GM19467 (cell line): ENCODE data around the gene SHISA9.

Source experiments
- ATAC-seq: cut with Tn5 transposase; IDR thresholded peaks from one replicate; pipeline ENCODE4 v1.9.1; 2021; ENCODE audit warnings: mild to moderate bottlenecking, moderate library complexity; ENCODE audit not compliant: unreplicated experiment

The SHISA9 gene

DNA sequence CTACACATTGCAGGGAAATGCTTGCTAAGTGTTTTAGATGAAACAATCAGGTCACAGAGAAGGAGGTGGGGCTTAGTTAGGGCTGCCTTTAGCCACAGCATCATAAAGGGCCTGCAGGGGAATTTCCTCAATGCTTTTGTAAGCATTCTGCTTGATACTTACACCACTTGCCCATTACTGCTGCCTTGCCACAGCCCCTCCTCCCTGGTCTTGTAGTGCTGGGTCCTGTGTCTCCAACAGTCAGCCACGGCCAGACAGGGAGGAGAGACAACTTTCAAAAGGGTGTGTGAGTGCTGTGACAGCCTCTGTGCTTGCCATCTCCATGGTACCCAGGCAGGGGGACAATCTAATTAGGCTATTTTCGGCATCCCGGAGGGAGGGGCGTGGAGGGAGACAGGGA lies 111.2 kb downstream of the SHISA9 start:
- no peak for ATAC-seq

DNA sequence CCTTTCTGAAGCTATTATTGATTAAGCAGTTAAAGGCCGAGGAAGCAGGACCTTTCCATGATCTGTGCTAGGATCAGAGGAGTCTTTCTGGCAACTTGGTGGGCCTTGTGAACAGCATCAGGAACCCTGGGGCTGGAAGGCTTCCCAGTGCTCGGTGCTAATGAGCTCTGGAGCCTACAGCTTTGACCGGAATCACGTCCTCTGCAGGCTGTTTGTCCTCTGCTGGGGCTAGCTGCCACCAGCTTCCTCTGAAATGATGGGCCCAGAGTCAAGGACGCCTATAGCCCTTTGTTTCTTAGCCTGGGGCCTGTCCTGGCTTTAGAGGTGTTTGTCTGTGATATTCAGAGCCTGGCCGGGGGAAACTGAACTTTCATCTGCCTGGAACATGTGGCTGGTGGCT lies 111.6 kb downstream of the SHISA9 start:
- ATAC-seq, result no peak

DNA sequence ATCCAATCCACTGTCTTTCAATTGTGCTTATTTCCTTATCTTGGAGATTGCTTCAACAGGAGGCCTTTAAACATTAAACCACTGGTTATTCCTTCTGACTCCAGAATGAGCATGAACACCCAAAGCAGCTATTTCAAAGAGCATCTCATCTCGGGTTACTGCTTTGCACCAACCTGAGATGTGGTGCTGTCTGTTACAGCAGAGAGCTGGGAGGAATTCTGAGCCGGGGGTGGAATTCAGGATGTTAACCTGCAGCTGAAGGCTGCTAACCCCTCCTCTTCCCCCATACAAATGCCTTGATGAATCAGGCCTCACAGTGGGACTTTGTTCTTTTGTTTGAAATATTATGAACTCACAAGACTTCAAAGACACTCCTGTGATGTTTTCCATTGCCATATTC lies 113.1 kb downstream of the SHISA9 start:
- ATAC-seq, result no peak

DNA sequence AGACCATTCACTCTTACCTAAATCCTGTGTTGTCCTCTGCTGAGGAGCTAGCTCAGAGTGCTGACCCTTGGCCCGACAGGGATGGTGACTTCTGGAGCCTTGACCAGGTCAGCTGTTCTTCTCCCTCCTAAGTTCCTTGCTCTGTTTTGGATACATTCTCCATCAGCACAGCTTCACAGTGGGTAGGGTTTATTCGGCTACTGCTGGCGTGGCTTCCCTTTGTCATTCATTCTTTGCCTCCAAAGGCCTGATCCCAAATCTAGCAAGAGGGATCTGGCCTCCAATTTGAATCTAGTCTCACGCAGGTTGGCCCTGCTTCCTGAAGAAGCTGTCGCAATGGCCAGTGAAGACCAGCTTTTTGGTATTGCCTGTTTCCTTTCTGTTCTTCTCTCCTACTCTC lies 116.6 kb downstream of the SHISA9 start:
- ATAC-seq, result no peak

DNA sequence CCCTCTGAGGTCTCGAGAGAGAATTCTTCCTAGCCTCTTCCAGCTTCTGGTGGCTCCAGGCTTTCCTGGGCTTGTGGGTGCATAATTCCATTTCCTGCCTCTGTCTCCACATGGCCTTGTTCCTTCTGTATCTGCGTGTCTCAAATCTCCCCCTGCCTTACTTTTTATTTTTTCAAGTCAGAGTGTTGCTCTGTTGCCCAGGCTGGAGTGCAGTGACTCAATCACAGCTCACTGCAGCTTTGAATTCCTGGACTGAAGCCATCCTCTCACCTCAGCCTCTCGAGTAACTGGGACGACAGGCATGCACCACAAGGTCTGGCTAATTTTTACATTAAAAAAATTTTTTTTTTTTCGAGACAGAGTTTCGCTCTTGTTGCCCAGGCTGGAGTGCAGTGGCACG lies 120.6 kb downstream of the SHISA9 start:
- no peak for ATAC-seq

DNA sequence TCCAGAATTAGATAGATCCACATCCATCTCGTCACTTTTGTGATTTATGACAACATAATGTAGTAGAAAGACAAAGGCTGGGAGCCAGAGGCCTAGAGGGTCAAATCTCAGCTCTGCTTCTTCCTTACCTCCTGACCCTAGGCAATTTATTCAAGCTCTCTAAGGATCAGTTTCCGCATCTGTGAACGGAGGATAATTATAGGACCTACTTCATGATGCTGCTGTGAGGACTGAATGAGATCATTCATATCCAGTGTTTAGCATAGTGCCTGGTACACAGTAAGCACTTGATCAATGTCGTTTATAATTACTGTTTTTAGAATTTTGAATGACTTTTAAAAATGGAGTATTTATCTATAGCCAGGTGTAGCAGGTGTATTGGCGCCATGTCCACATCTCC lies 128.4 kb downstream of the SHISA9 start:
- no peak for ATAC-seq

DNA sequence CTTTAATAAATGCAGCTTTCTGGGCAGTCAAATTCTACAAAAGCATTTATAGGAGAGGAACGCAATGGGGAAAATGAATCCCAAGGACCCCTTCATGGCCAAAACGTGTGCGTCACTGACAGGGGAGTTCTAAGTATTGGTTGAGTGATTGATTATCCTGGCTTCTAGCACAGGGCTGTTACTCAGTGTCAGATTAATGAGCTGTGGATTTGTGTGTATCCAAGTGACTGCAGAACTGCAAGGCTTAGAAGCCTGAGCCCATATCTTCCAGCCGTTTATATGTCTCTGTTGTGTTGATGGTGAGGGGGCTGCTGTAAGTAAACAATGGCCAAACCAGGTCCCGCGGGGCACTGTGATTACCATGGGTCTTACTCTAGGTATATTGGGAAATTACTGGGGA lies 129.4 kb downstream of the SHISA9 start:
- no peak for ATAC-seq

DNA sequence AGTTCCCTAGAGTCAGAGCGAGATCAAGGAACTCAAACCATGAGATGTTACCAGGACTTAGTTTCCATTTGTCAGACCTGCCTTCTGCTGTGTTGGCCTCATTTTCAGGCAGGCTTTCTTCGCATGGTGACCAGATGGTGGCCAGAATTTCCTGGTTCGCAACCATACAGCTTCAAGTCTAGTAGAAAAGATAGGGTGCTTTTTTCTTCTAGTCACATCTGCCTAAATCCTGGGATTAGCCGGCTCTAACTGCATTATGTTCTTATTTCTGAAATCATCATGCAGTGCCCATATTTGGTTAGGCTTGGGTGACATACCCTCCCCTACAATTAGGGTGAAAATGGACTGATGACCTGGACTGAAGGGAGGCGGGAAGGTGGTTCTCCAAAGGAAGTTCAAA lies 131.5 kb downstream of the SHISA9 start:
- ATAC-seq, result no peak

DNA sequence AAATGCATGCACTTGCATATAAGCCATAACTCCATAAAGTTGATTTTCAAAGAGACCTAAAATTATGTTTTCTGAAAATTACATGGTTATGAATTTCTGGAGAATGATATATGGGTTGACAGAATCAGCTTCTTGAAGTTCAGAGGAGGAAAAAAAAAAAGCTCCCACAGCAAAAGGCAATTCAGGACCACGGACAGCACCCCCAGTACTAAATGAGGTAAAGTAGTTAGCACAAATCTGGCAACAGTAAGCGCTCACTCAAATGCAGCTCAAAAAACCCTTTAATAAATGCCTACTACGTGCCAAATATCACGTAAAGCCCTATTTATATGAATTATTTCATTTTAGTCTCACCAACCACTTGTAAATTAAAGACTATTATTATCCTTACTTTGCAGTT lies 135.2 kb downstream of the SHISA9 start:
- no peak for ATAC-seq

DNA sequence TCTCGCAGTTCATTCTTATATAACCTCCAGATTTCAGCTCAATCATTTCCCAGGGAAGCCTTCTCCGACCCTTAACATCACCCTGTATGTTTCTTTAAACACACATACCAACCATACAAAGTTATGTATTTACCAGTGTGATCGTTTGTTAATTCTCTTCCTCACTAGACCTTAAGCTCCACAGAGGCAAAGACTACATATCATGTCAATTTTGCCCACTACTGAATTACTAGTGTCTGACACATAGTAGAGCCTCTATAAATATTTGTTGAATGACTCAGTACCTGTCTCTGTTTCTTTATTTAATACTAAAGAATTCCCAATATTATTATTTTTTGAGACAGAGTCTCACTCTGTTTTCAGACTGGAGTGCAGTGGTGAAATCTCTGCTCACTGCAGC lies 137.2 kb downstream of the SHISA9 start:
- ATAC-seq, result no peak

DNA sequence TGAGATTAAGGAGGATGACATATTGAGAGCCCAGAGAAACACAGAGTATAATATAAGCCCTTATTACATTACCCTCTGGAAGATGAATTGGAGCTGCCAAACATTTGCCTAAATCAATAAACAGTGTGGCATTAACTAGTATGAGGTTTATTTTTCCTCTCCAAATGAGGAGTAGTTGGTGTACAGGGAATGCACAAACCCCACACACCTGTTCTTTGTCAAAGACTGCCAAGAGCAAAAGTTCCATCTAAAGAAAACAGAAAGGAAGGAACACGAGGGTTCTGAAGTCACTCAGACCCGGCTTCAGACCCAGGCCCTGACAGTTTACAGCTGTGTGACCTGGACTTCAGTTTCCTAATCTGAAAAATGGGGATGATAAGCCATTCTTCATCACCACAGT lies 138.1 kb downstream of the SHISA9 start:
- no peak for ATAC-seq

DNA sequence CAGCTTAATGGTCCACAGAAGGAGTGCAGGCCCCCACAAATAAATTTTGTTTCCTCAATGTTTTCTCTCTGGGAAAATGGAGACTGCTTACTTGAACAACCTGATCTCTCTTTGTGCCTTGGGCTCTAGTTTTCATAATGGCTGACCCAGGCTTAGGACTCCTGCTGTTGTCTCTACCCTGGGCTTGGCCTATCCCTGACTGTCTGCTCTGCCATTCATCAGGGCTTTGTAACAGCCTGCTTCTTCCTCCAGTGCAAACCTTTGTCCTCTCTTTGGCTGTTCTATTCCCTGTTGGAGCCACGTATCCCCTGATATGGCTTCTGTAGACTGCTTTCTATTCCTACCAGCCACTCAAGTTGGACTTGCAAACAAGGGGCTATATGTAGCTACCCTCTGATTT lies 139.8 kb downstream of the SHISA9 start:
- ATAC-seq, result no peak

DNA sequence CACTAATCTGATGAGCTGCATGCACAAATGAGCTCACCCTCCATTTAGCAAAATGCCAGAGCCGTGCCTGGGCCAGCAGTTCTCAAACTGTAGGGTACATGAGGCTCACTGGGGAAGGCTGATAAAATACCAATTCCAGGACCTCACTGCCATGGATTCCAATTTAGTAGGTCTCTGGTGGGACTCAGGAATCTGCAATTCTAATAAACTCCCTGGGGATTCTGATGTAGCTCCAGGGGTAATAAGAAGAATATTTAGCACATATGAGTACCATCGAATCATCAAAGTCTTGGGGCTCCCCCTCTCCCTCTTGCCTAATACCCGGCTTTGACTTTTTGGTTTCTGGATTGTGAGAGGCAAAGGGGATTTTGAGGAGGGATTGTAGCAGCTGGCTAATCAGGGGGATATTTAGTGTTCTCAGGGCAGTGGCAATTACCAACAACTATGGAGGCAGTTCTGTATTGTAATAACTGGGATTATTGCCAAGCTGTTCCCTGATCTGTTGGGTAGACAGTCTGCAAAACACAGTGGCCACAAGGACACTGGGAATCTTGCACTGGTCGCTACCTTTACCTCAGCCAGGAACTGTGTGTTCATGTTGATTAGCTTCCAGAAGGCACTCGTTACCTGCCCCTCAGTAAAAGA lies 140.4 kb downstream of the SHISA9 start:
- no peak for ATAC-seq

DNA sequence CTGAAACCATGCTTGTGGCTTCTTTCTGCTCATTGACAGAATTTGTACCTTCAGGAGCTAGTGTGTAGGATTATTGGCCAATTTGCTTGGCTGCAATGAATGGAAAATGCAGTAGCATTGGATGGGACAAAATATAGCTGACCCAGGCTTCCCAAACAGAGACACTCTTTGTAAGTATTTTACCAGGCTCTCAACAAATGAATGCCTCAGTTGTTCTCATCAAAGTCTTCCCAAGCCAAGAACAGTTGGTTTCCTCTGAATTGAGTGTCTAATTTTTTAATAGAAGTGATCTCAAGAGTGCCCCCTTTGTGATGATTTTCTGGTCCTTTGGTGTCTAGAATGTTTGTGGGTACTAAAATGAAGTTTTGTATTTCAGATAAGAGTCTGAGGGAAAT lies 140.9 kb downstream of the SHISA9 start:
- no peak for ATAC-seq

DNA sequence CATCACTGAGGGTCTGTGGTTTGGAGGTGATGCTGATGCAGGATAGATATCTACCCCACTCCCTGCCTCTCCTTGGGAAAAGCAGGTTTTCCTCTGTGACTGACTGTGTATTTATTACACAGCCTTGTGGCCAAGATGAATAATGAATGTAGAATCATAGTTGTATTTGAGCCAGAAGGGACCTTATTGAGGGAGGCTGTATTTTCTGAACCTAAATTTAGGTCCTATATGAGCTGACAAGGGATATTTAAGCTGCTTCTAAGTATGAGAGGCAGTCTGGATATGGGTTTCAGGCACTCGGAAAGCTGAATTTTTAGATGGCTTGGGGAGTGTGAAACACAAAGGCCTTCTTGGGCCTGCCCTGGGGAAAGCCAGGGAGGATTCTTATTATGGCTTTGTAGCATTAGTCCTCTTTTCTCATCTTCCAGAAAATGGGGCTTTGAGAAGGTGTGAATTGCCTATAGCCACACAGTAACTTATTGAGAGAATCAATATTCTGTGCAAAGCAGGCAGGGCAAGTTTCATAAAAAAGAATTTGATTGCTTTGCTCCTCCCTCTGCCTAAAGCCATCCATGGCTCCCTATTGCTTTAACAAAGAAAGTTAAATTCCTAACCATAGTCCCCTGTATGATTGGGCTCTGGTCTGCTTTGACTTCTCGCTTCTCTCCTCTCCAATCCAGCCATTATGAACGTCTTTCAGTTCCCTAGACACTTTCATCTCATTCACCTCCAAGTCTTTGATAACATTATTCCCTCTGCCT lies 144.8 kb downstream of the SHISA9 start:
- ATAC-seq, result no peak

DNA sequence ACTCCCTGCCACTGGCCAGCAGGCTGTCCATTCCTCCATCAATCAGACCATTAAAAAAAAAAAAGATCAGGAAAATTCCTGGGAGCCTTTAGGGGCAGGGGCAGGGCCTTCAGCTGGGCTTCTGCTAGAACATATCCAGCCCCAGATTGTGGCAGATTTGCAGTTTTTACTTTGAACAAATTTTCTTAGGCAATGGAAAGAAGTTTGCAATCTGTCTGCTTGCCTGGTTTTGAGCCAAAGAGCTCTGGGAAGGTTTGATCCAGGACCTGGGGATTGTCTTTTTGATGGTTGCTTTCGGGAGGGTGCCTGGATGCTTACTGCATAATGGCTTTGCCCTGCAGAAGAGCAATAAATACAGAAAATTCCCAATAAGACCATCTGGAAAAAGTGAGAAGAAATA lies 145.9 kb downstream of the SHISA9 start:
- ATAC-seq, result no peak

DNA sequence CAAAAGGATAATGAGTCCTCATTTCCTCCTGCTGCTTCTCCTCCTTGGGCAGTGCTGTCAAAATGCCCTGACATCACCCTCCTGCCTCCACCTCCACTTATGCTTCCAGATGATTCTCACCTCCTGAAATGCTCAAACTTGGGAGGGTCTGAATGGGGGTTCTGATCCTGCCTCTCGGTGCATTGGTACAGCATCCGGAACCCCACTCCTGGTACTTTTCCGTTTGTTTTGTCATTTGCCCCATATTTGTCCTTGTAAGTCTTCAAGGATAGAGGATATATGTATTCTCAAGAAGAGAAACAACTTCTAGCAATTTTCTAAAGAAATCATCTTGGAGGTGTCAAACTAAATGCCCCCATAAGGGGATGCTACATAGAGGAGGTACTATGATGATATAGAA lies 148.3 kb downstream of the SHISA9 start:
- ATAC-seq, result no peak

DNA sequence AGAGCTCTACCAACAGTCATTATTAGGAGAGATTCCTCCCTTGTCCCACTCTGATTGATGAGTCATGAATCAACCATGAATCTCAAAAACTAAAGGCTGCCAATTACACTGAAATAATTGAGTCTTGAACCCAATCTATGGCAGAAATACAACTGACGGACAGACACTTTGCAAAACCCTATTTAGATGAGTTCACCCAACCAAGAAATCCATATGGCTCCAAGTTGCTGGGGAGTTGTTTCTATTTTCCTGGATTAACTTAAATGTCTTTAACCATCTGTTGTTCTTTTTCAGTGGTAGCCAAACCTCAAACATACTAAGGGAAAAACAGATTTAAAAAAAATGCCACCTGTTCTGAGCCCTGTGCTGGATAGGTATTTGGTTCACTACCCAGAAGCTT lies 151.0 kb downstream of the SHISA9 start:
- no peak for ATAC-seq

DNA sequence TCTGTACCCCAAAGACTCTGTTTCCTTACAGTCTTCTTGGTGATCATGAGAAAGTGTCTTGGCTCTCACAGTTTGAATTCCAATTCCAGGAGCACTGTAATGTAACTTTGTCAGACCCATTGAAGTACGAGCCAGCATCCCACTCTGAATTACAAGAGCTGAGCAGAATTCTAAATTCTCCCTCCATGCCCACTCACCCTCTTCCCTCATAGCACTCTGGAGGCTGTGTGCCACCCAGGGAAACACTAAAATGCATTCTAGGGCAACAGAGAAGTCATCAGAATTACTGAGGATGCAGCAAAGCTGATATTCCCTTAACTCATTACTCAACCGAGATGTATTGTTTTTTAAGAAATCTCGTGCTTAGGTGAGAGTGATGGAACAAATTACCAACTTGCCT lies 154.1 kb downstream of the SHISA9 start:
- ATAC-seq, result no peak

DNA sequence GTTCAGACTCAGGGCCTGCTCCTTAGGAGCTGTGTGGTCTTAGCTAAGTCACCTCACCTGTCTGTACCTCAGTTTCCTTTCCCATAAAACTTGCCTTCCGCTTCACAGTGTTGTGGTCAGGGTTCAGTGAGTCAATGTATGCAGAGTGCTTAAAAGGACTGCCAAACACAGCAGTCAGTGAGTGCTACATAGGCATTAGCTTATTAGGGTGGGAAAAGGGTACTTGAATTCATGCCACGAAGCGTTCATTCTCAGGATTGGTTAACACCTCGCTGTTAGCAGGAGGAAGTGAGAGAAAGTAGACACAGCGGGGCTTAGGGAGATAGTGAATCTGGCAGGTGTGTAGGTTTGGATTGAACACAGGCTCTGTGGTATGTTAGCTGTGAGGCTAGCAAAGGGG lies 155.2 kb downstream of the SHISA9 start:
- ATAC-seq, result no peak

DNA sequence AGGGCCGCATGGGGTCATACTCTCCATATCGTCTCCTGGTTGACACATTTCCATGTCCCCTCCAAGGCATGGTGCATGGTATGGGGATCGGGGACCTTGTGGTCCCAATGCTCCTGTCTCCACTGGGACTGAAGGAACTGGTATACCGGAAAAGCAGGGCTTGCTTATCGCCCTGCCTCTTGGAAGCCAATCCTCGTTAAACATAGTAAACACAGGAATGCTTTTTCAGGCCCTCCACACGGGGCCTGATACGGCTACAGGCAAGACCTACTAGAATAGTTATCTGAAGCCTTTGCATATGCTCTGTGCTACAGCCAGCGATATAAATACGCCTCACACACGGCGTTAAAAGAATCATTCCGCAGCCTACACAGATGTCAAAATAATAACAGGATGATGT lies 159.5 kb downstream of the SHISA9 start:
- ATAC-seq, result no peak

DNA sequence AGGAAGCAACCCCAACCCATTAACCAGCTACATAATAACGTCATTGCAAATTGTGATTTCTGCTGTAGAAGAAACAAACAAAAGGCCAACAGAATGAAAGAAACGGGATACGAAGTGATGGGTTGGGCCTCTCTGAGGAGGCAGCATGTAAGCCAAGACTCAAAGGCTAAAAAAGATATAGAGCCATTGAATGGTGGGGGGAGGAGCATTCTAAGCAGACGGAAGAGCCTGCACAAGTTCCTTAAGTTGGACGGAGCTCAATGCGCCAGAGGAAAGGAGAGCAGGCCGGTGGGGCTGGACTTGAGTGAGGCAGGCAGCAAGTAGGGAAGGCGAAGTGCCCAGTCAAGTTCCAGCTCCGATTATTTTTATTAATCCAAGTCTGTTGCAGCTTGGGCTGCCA lies 160.3 kb downstream of the SHISA9 start:
- no peak for ATAC-seq

DNA sequence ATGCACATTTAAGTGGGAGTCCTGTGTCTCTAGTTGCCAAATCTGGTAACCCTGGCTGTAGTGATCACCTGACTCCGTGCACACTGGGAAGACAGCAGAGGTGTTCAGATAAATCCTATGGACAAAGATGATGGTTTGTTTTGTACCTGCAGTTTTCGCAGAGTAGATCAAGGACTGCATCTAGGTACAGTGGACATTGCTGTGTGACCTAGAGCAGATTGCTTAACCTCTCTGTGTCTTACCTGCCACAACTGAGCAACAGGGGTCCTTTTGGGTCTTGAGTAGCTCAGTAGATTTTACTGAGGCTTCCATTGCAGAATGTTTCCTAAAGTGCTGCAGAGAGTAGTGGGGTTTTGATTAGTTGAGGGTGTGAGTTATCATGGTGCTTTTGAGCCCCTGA lies 160.8 kb downstream of the SHISA9 start:
- no peak for ATAC-seq
